HG02943 (cell line): Measurements from ENCODE around the gene SIPA1.

Source experiments
- ATAC-seq: cut with Tn5 transposase; IDR thresholded peaks from one replicate; pipeline ENCODE4 v1.9.1; 2021; ENCODE audit warnings: mild to moderate bottlenecking, low read depth, moderate library complexity; ENCODE audit not compliant: unreplicated experiment

The SIPA1 gene

GRCh38 chr11:65606876-65607613 is 30.9 kb upstream of the SIPA1 start:
- no peak for ATAC-seq

GRCh38 chr11:65607614-65608426 is 30.1 kb upstream of the SIPA1 start:
- ATAC-seq, result no peak

GRCh38 chr11:65609229-65609628 is 28.7 kb upstream of the SIPA1 start:
- ATAC-seq, result no peak

- no peak for ATAC-seq
Observed at GRCh38 chr11:65609665-65610064, 28.2 kb upstream of the SIPA1 start.

- no peak for ATAC-seq
Observed at GRCh38 chr11:65610404-65610803, 27.5 kb upstream of the SIPA1 start.

- no peak for ATAC-seq
Observed at GRCh38 chr11:65611028-65611757, 26.7 kb upstream of the SIPA1 start.

- ATAC-seq, result no peak
Observed at GRCh38 chr11:65611758-65612603, 25.9 kb upstream of the SIPA1 start.

GRCh38 chr11:65612691-65613090 is 25.2 kb upstream of the SIPA1 start:
- no peak for ATAC-seq

GRCh38 chr11:65613091-65613928 is 24.6 kb upstream of the SIPA1 start:
- no peak for ATAC-seq

- peak; percentile 81 for ATAC-seq
Observed at GRCh38 chr11:65615229-65615949, 22.5 kb upstream of the SIPA1 start, which contains the start of gene PCNX3. PCNX3 (plus strand) TSS chr11:65615776; CDS start chr11:65616312, 536 bp downstream.

GRCh38 chr11:65615950-65616574 is 21.8 kb upstream of the SIPA1 start:
- peak; percentile 0 for ATAC-seq

GRCh38 chr11:65616575-65617001 is 21.3 kb upstream of the SIPA1 start:
- no peak for ATAC-seq

- ATAC-seq, result no peak
Observed at GRCh38 chr11:65617136-65617850, 20.6 kb upstream of the SIPA1 start.

GRCh38 chr11:65617990-65618751 is 19.7 kb upstream of the SIPA1 start:
- no peak for ATAC-seq

GRCh38 chr11:65618763-65619162 is 19.1 kb upstream of the SIPA1 start:
- no peak for ATAC-seq

GRCh38 chr11:65619281-65619928 is 18.5 kb upstream of the SIPA1 start:
- no peak for ATAC-seq
